ENCODE measurements around the gene TRIM54.

The TRIM54 gene

DNA sequence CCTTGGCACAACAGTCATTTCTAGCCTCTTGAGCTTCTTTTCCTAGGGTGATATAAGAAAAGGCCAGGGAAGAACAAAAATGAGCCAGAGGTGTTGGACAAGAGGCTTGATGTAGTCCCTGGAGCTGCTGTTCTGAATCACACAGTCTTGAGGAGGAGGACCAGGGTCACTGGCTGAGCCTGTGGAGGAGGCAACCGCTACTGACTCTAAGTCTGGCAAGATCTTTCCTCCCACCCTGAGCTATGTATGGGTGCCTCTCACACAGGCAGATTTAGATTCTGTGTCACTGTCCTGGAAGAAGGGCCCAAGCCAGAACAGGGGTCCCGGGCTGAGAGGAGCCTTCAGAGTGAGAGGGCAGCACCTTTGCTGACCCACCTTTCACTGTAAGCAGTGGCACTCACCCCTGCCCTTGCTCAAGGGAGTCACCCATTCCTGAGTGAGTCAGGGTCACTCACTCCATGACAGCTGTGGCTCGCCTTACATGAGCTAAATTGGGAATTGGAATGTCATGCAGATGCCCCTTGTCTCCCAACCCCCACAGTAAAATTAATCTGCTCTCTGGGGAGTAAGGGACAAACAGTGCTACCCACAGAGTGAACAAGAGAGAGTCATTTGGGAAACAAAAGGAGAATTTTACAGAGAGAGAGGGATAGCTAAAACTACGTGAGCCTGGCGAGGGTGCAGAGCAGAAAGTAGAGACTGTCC, at the start of gene TRIM54:
TSS of gene TRIM54 (plus strand) at position 575 of the 705 bp plus-strand sequence. CDS start 303 bp downstream, outside the sequence.
- DNase-seq: no peak

- DNase-seq: no peak
Measured at GRCh38 chr2:27233341-27233740, 48.9 kb upstream of the TRIM54 start.

DNA sequence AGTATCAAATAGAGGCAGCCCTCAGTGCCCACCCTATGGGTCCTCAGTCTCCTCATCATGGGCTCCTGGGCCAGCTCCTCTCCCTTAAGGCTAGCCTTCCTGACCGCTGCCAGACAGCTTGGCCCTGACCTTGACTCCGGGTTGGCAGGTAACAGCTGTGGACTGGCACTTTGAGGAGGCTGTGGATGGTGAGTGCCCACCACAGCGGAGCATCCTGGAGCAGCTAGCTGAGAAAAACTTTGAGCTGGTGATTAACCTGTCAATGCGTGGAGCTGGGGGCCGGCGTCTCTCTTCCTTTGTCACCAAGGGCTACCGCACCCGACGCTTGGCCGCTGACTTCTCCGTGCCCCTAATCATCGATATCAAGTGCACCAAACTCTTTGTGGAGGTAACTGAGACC, 46.1 kb upstream of the TRIM54 start:
- no peak for DNase-seq

GRCh38 chr2:27236626-27237025, 45.6 kb upstream of the TRIM54 start:
- DNase-seq: no peak

DNA sequence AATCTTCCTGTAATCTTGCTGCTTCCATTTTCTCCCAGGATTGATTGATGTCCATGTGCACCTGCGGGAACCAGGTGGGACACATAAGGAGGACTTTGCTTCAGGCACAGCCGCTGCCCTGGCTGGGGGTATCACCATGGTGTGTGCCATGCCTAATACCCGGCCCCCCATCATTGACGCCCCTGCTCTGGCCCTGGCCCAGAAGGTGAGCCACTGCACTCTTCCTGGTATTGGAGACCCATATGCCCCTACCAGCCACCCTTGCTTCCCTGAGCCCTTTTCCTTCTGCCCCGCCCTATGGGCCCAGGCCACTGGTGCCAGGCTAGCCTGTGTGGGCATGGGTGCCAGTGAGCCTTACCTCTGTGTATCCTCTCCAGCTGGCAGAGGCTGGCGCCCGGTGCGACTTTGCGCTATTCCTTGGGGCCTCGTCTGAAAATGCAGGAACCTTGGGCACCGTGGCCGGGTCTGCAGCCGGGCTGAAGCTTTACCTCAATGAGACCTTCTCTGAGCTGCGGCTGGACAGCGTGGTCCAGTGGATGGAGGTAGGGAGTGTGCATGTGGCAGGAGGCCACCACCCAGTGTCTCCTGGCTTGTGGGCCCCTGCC, 44.8 kb upstream of the TRIM54 start:
- DNase-seq: no peak

GRCh38 chr2:27238976-27239375, 43.3 kb upstream of the TRIM54 start:
- DNase-seq: no peak

GRCh38 chr2:27240406-27240805, 41.8 kb upstream of the TRIM54 start:
- DNase-seq: no peak

DNA sequence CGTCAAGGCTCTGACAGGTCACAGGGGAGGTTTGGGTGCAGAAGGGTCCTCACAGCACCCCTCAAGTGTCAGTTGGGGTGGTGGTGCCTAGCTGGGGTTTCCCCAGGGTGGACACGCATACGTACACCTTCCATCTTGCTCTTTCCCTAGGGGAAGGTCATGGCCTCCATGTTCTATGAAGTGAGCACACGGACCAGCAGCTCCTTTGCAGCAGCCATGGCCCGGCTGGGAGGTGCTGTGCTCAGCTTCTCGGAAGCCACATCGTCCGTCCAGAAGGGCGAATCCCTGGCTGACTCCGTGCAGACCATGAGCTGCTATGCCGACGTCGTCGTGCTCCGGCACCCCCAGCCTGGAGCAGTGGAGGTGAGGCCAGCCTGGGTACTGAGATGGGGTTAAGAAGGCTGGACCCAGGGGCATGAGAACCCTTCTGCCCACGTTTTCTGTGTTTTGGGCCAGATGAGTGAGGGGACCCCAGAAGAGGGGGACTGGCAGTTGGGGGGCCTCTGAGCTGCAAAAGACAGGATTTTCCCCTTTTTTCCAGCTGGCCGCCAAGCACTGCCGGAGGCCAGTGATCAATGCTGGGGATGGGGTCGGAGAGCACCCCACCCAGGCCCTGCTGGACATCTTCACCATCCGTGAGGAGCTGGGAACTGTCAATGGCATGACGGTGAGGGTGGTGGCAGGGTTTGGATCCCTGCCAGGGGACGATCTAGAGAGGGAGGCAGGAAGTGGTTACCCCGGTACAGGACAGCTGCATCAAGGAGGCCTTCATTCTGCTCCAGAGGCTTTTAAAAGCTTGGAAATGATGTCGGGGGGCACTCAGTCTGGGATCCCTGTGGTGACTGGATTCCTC, 40.2 kb upstream of the TRIM54 start:
- DNase-seq: no peak

- DNase-seq: no peak
Measured at GRCh38 chr2:27242614-27242951, 39.6 kb upstream of the TRIM54 start.

DNA sequence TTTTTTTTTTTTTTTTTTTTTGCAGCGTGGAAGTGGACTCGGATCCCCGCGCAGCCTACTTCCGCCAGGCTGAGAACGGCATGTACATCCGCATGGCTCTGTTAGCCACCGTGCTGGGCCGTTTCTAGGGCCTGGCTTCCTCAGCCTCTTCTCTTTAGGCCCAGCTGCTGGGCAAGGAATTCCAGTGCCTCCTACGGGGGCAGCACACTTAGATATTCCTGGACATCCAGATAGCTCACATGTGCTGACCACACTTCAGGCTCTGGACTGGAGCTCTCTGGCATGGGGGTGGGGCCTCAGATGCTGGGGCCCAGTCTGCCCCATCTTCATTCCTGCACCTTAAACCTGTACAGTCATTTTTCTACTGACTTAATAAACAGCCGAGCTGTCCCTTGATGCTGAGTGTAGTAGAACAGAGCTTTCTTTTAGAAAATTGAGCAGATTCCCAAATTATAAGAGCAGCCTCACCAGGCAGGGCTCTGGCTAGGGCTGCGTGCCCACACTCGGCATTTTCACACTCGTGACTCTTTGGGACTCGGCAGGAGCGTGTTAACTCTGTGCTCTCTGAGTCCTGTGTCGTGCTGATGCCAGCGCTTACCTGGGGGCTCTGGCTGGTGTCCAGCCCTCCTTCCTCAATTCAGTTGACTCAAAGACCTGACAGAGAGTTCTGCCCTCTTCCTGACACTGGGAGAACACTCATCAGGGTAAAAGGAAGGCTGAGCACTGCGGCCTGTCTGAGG, 38.7 kb upstream of the TRIM54 start:
- no peak for DNase-seq

DNA sequence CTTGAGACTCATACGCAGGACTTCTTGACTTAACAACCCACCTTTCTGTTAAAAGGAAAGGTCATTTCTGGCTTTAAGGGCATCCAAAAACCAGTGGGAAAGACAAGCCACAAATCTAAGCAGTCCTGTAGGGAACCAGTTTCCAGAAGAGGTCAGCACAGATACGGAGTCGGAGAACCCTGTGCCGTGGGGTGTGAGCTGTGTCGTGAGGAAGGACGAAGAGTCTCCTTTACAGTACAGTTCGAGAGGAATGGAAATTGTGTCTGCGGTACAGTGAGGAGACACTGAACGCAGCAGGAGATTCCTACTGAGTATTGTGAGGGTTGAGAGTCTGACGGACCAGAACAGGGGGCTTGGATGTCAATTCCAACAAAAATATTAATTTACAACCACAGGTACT, 37.1 kb upstream of the TRIM54 start:
- DNase-seq: no peak

DNA sequence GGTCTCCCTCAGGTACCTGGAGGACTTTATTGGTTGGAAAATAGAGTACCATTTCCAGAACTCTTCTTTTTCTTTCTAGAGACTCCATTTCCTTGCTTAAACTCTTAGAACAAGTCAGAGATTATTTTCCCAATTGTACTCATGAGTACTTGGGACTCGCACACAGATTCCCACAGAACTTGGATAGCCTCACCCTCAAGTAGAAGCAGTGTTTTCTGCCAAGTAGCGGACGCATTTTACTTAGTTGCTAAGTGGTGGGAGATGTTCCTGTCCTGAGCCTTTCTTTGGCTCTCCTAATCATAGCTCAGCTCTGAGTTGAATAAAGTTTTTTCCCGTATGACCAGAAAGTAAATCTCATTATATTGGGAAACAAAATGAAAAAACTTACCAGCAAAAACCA, 36.6 kb upstream of the TRIM54 start:
- no peak for DNase-seq

GRCh38 chr2:27247893-27248292, 34.3 kb upstream of the TRIM54 start:
- DNase-seq: no peak

DNA sequence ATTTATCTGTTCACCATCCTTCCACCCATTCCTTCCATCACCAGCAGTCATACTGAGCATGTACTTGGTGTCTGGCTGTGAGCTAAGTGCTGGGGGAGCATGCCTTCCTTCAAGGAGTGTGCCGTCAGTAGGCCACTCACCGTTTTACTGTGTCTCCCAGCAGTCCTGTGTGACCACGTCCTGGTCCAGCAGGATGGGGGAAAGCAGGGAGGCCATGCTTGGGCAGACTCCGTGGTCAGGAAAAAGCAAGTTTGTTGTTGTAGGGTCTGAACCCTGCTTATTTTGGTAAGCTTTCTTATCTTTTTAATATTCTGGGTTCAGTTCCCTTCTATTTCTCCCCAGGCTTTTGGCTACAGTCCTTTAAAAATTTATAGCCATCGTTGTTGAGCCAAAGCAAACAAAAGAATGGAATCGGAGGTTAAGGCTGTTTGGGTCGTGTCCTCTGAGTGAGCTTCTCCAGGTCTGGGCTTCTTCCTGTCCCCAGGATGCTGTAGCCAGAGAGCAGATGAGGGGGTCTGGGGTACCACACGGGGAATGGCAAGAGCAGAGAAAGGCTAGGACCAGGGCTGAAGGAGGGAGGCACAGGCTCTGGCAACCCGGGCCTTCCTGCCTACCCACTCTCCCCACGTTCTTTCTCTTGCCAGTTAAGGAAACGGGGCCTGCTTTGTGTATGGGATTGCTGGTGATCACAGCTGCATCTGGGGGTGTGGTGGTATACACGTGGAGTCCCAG, 32.9 kb upstream of the TRIM54 start:
- no peak for DNase-seq

GRCh38 chr2:27249891-27250651, 32.2 kb upstream of the TRIM54 start:
- no peak for DNase-seq

DNA sequence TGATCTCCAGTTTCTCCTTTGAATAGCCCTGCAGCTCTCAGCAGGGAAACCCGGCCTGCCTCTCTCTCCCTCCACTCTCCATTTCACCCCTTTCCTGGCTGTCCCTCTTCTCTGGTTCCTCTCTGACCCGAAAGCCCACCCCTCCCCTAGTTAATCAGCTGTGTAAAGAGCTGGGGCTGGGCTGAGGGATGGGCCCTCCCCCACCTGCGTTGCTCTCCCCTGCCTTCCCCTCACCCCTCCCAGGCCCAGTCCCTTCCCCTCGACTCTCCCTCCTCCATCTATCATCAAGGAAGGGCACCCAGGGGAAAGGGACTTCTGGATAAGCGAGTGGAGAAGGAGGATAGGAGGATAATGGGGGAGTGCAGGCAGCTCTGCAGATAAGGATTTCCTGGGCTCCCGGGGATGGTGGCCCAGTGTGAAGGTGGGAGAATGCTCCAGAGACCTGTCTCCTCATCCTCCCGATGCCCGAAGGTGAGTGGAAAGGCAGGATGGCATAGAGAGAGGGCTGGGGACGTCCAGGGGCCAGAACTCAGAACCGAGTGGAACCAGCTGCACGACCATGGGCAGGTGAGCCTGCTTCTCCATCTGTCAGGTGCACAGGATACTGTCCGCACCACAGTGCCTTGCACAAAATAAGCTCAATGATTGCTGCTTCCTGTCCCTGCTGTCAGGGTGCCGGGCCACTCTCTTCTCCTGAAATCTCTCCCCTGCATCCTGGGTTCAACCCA, 31.4 kb upstream of the TRIM54 start:
- no peak for DNase-seq

DNA sequence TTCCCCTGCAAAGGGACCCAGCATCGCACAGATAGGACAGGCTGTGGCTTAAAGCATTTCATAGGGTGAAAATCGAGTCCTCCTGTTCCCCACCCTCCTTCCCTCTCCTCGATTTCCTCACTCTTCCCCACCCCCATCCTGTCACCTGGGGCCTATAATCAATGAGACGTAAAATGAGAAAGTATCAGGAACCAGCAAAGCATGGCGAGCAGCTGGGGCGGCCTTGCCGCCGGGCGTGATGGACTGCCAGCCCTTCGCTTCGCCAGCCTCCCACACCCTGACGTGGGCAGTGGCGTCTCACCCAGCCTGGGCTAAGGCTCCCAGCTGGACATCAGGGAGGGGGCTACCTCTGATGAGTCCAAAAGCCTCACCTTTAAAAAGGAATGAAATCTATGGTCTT, 30.5 kb upstream of the TRIM54 start:
- DNase-seq: no peak

- DNase-seq: no peak
Measured at GRCh38 chr2:27255187-27255586, 27.0 kb upstream of the TRIM54 start.

DNA sequence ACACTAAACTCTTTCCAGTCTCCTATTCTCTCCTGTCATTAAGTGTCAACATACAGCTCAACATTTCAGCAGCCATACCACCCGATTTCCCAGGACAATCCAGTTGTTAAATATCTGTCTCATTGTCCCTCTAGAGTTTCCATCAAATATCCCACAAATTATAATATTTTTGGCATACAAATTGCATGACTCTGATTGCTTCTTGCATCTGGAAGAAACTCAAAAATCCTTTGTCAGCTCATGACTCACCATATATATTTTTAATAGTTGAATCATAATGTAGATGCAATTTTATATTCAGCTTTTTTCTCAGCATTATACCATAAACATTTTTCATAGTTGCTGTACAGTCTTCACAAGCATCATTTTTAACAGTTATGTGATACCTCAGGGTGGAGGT, 26.6 kb upstream of the TRIM54 start:
- DNase-seq: no peak

- no peak for DNase-seq
Measured at GRCh38 chr2:27256855-27257454, 25.3 kb upstream of the TRIM54 start.

DNA sequence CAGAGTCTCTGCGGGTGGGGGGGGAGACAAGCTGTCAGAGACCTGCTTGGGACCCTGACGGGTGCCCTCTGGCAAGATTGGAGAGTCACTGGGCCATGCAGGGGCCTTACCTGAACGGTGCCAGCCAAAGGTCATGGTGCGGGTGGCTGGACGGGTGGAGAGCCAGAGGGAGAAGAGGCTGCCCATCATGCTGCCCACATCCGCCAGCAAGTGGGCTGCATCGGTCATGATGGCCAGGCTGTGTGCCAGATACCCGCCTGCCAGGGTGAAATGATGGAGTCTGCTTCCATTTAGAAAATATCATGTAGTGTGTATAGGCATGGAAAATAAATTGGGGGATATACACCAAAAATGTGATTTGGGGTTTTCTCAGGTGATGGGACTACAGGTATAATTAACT, 24.2 kb upstream of the TRIM54 start:
- DNase-seq: no peak

Data from NCI-H2081 treated with DMSO at 0.1 percent for 48 hours (cell line).